ENCODE measurements around the gene PGA3. TPM values are rescaled to one million over a fixed set of nuclear protein-coding genes. Genes with fewer than 3 reads are reported as not detected.

PGA3 gene
- total RNA-seq, 2 experiments from 2014 or later = not detected

DNA sequence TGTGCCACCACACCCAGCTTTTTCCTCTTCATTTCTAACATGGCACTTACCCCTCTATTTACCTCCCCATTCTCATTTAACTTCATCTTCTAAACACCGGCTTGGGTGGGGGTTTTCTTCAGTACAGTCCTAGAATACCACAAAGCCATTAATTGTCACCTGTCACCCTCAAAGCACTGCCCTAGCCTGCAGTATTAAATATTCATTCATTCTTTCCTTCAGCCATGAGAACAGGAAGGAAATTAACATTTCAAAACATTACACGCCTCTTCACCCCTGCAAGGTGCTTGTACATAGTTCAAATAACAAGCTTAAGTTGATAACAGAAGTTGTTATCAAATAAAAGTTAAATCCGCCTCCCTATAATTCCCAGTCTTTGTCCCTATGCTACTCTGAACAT is 31.4 kb upstream of the PGA3 start:
- DNase-seq (no peak), ATAC-seq (ENCODE audit: poor library complexity) (peak; percentile 26)
- no peaks in the 10 kb centered on the region for H3K27me3 ChIP-seq (ENCODE audit: control insufficient read depth in 1 of 2, insufficient read depth in 2 of 2, low read length in 2 of 2)
- Mint-ChIP-seq H3K36me3 (ENCODE audit: low read depth) (no peaks in the 10 kb centered on the region), H3K9me3 (no peaks in the 10 kb centered on the region), H3K27me3 (no peaks in the 10 kb centered on the region), H3K4me3 (no peak overlapping the region), H3K4me1 (ENCODE audit: low read depth) (peaks cover 27% of the 10 kb centered on the region), H3K27ac (peak overlapping the region; percentile 2)
- peaks cover 0 to 8% of the 10 kb centered on the region in 2 experiments for H3K9me3 ChIP-seq (ENCODE audit: control insufficient read depth in 1 of 2, insufficient read depth in 1 of 2, low read length in 2 of 2)
- no peak overlapping the region for H3K27ac ChIP-seq (ENCODE audit: low read depth in 1 of 2, low read length in 2 of 2)
- TF ChIP-seq CTCF (IDR thresholded peaks at IDR 0.05) = no peak
- CTCF ChIA-PET = no interaction called here
- H3K4me3 ChIP-seq (ENCODE audit: low read length) = no peak overlapping the region
- H3K4me1 ChIP-seq (ENCODE audit: insufficient read depth, low read length) = peaks cover 22% of the 10 kb centered on the region
- no peaks in the 10 kb centered on the region for H3K36me3 ChIP-seq (ENCODE audit: insufficient read depth, low read length)
- POLR2A ChIA-PET = interaction anchor here (1.0 kb wide), 1 partner anchor 10 kb away, joined by 3 read pairs; the partner anchor contains the start of gene VPS37C
- intact Hi-C loops (cut with DNase I, micrococcal nuclease) = no loop called here

GRCh38 chr11:61172356-61172755 is 31.0 kb upstream of the PGA3 start:
- Mint-ChIP-seq H3K36me3 (ENCODE audit: low read depth) (no peaks in the 10 kb centered on the region), H3K4me3 (no peak overlapping the region), H3K4me1 (ENCODE audit: low read depth) (peaks cover 26% of the 10 kb centered on the region), H3K9me3 (no peaks in the 10 kb centered on the region), H3K27ac (peak overlapping the region; percentile 2), H3K27me3 (no peaks in the 10 kb centered on the region)
- no peak for TF ChIP-seq CTCF (IDR thresholded peaks at IDR 0.05)
- no peak for ATAC-seq (ENCODE audit: poor library complexity)
- H3K36me3 ChIP-seq (ENCODE audit: insufficient read depth, low read length) = no peaks in the 10 kb centered on the region
- ChIA-PET POLR2A (interaction anchor here (1.0 kb wide), 1 partner anchor 11 kb away, joined by 3 read pairs; the partner anchor contains the start of gene VPS37C), CTCF (no interaction called here)
- no peak overlapping the region for H3K4me3 ChIP-seq (ENCODE audit: low read length)
- H3K9me3 ChIP-seq (ENCODE audit: control insufficient read depth in 1 of 2, insufficient read depth in 1 of 2, low read length in 2 of 2) = peaks cover 0 to 8% of the 10 kb centered on the region in 2 experiments
- H3K27me3 ChIP-seq (ENCODE audit: control insufficient read depth in 1 of 2, insufficient read depth in 2 of 2, low read length in 2 of 2) = no peaks in the 10 kb centered on the region
- no peak overlapping the region for H3K27ac ChIP-seq (ENCODE audit: low read depth in 1 of 2, low read length in 2 of 2)
- intact Hi-C loops (cut with DNase I, micrococcal nuclease) = no loop called here
- peaks cover 22% of the 10 kb centered on the region for H3K4me1 ChIP-seq (ENCODE audit: insufficient read depth, low read length)
- DNase-seq = no peak

- Histone ChIP-seq H3K4me3 (ENCODE audit: low read length) (no peak overlapping the region), H3K9me3 (ENCODE audit: control insufficient read depth in 1 of 2, insufficient read depth in 1 of 2, low read length in 2 of 2) (peaks cover 0 to 8% of the 10 kb centered on the region in 2 experiments), H3K36me3 (ENCODE audit: insufficient read depth, low read length) (no peaks in the 10 kb centered on the region), H3K27ac (ENCODE audit: low read depth in 1 of 2, low read length in 2 of 2) (no peak overlapping the region), H3K27me3 (ENCODE audit: control insufficient read depth in 1 of 2, insufficient read depth in 2 of 2, low read length in 2 of 2) (no peaks in the 10 kb centered on the region), H3K4me1 (ENCODE audit: insufficient read depth, low read length) (peaks cover 21% of the 10 kb centered on the region)
- CTCF ChIA-PET = no interaction called here
- peak in 1 of 14 experiments; percentile 10 for DNase-seq
- no peaks in the 10 kb centered on the region for H3K27me3 Mint-ChIP-seq
- H3K4me3 Mint-ChIP-seq = no peak overlapping the region
- POLR2A ChIA-PET = no interaction called here
- intact Hi-C loops (cut with DNase I, micrococcal nuclease) = no loop called here
- H3K4me1 Mint-ChIP-seq (ENCODE audit: low read depth) = peaks cover 23% of the 10 kb centered on the region
- no peak for TF ChIP-seq CTCF (IDR thresholded peaks at IDR 0.05)
- peak overlapping the region; percentile 2 for H3K27ac Mint-ChIP-seq
- ATAC-seq (ENCODE audit: poor library complexity) = no peak
- H3K9me3 Mint-ChIP-seq = no peaks in the 10 kb centered on the region
- H3K36me3 Mint-ChIP-seq (ENCODE audit: low read depth) = no peaks in the 10 kb centered on the region
Measured at GRCh38 chr11:61172888-61173287, 30.4 kb upstream of the PGA3 start.
